GM13976 (cell line): ENCODE measurements around the gene DLX4.

Source experiments
- DNase-seq: peaks from one replicate; pipeline ENCODE4 v3.0.0; 2012; ENCODE audit warnings: low spot score
- in situ Hi-C: fragments of 300-500 bp; cut with MboI; formaldehyde crosslinking; loops from one replicate; pipeline ENCODE4 v1.12.0; 2022; ENCODE audit warnings: low sequenced_read_pairs, mixed read lengths, inconsistent platforms; ENCODE audit not compliant: unreplicated experiment
- TF ChIP-seq, protein P1 (sequence below): IDR thresholded peaks from 2 replicates; pipeline ENCODE4 v1.5.1; 2012; ENCODE audit warnings: borderline replicate concordance, mild to moderate bottlenecking; ENCODE audit not compliant: insufficient read depth; ENCODE audit errors: extremely low read depth, missing control alignments, control extremely low read depth

The DLX4 gene, protein sequence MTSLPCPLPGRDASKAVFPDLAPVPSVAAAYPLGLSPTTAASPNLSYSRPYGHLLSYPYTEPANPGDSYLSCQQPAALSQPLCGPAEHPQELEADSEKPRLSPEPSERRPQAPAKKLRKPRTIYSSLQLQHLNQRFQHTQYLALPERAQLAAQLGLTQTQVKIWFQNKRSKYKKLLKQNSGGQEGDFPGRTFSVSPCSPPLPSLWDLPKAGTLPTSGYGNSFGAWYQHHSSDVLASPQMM

DNA sequence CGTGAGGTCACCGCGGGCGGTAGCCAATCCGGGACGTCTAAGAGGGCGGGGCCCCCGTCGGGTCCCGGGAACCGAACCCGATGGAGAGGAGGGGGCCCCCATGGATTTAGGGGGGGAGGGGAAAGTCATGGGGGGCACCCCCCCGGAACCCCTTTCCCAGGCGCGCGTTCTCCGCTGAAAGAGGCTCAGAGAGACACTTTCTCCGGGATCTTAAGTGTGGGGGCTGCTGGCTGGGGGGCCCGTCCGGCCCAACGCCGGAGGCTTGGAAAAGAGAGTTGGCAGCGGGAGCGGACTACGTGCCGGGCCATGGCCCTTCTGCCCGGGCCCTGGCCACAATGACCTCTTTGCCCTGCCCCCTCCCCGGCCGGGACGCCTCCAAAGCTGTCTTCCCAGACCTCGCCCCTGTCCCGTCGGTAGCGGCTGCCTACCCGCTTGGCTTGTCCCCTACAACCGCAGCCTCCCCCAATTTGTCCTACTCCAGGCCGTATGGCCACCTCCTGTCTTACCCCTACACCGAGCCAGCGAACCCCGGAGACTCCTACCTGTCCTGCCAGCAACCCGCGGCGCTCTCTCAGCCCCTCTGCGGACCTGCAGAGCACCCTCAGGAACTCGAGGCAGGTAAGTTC is at the start of gene DLX4:
Gene DLX4, plus strand, starts transcription at position 57 of the 626 bp plus-strand sequence. Its CDS starts 279 bp downstream, at position 336.
- DNase-seq: peak; percentile 68
- in situ Hi-C loops: no loop called here
- TF ChIP-seq, protein P1, sequence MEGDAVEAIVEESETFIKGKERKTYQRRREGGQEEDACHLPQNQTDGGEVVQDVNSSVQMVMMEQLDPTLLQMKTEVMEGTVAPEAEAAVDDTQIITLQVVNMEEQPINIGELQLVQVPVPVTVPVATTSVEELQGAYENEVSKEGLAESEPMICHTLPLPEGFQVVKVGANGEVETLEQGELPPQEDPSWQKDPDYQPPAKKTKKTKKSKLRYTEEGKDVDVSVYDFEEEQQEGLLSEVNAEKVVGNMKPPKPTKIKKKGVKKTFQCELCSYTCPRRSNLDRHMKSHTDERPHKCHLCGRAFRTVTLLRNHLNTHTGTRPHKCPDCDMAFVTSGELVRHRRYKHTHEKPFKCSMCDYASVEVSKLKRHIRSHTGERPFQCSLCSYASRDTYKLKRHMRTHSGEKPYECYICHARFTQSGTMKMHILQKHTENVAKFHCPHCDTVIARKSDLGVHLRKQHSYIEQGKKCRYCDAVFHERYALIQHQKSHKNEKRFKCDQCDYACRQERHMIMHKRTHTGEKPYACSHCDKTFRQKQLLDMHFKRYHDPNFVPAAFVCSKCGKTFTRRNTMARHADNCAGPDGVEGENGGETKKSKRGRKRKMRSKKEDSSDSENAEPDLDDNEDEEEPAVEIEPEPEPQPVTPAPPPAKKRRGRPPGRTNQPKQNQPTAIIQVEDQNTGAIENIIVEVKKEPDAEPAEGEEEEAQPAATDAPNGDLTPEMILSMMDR: no peak

DNA sequence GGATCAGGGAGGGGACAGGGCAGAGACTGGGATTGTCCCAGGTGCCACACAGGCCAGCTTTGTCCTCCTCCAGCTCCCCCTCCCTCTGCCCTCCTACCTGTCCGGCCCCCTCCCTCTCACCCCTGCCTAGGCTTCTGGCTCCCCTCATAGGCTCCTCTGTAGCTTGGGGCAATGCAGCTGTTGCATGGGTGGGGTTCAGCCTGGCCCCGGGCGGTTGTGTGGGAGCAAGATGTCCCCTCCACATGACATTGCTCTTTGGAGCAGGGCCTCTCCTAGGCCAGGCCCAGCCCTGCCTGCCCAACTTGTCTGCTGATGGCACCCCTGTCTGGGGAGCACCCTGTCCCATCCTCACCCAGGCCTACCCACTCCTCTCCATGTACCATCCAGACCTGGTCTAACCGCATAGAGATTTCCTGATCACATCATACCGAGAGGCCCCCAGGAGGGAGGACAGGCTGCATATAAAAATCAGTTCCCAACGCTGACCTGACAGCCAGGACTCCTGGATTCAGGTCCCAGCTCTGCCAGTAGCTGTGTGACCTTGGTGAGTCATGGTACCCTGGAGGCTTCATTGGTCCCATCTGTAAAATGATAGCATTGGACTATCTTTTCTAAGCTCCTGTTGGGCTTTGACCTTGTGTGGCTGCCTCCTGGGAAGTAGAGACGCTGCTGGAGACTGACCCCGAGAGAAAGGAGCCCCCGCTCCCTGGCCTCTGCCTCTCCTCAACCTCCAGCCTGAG is 48.8 kb upstream of the DLX4 start:
- DNase-seq: no peak
- TF ChIP-seq, protein P1: no peak
- in situ Hi-C loops: no loop called here

DNA sequence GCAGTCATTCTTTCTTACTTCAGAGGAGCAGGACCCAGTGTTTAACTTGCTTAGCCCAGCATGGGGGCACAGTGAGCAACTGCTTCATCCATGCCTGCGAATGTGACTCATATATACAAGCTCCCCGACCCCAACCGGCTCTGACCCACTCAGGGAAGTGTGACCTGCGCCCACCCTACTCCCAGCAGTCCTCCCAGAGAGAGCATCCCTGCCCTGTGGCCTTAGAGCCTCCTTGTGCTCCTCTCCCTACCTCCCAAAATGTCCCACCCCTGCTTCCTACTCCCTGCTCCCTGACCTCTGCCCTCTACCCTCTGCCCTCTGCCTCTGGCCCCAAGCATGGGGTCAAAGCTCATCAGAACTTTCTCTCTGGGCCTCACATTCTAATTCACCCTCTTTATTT is 46.9 kb upstream of the DLX4 start:
- no peak for DNase-seq
- in situ Hi-C loops: no loop called here
- TF ChIP-seq, protein P1: no peak

DNA sequence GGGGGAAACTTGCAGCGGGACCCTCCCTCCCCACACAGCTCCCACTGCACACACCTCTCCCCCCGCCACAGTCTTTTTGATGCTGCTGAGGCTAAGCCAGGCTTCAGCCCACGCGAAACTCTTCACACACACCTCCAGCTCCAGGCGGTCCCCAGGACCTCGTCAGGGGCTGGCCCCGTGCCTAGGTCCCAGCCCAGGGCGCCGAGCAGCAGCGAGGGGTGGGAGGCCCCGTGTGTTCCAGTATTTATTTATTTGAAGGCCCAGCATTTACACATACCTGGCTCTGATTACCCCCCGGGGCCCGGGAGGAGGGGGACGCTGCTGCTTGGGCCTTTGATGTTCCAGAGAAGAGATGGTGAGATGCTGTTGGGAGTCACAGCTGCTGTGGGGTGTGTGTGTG is 44.9 kb upstream of the DLX4 start:
- no peak for DNase-seq
- in situ Hi-C loops: no loop called here
- TF ChIP-seq, protein P1: no peak

DNA sequence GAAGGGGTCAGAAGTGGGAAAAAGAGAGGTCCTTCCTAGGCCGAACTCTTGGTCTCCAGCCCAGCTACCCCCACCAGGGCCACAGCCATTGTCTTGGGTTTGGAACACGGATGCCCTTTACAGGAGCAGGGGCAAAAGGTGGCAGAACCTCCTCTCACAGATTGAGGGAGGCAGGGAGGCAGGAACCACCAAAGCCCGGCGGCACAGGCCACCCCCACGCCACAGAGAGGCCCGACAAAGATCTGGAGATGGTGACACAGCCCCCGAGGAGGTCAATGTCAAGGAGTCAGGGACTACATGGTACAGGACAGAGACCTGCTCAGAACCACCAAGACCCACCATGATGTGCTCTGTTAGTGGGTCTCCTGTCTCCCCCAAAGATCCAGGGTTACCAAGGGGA is 44.4 kb upstream of the DLX4 start:
- in situ Hi-C loops: no loop called here
- DNase-seq: no peak
- TF ChIP-seq, protein P1: no peak

DNA sequence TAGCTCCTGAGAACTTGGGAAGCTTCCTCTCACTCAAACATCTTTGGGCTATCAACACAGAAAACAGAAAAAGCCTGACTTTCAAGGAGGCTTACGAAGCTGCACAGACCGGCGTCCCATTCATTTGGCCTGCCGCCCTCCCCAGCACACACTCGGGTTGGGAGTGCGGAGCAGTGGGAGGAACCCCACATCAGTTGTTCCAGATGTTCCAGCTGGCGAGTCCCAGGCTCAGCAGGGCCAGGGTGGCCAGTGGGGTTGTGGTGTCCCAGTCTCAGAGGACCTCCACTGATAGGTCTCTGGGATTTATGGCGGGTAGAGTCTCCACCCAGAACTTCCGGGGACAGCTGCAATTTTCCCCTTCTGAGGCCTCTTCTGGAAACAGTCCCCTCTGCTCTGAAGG is 43.1 kb upstream of the DLX4 start:
- in situ Hi-C loops: no loop called here
- TF ChIP-seq, protein P1: no peak
- DNase-seq: no peak
